GM12878 (cell line): ENCODE data around the gene AKR1C3. TPM values are rescaled to one million over a fixed set of nuclear protein-coding genes. Genes with fewer than 3 reads are reported as not detected.

Experiments
- ATAC-seq: fragments of 200-7000 bp; cut with Tn5 transposase; 3 replicates; pipeline ENCODE4 v1.9.1; 2020; ENCODE audit warnings: mild to moderate bottlenecking, moderate library complexity
- BruUV-seq: library from RNA; stranded (reverse); fragments of 400-500 nt; replicated peaks from 2 replicates; lab custom pipeline; 2021; lab: Mats Ljungman, UMichigan
- CTCF ChIA-PET: fragments of 300-600 bp; sonication (Branson Sonifier 250); formaldehyde crosslinking; extraction: SDS; loops from one replicate; lab custom pipeline; 2021; ENCODE audit warnings: inconsistent platforms; lab: Yijun Ruan, JAX
- POLR2A ChIA-PET: fragments of 350-600 bp; formaldehyde crosslinking; extraction: SDS; loops from one replicate; lab custom pipeline; 2021; ENCODE audit warnings: inconsistent platforms; lab: Charles Lee
- RAD21 ChIA-PET: fragments of 300-600 bp; sonication (Branson Sonifier 250); formaldehyde crosslinking; loops from one replicate; lab custom pipeline; 2023; ENCODE audit warnings: antibody characterized with exemption; ENCODE audit not compliant: unreplicated experiment; lab: Charles Lee
- SMC1A ChIA-PET: fragments of 300-600 bp; sonication (Branson Sonifier 250); formaldehyde crosslinking; loops from one replicate; lab custom pipeline; 2023; ENCODE audit not compliant: unreplicated experiment, uncharacterized antibody; lab: Charles Lee
- DNase-seq: peaks from one replicate; pipeline ENCODE4 v3.0.0-alpha.2; 2011; ENCODE audit warnings: low read depth, low spot score
- FAIRE-seq: peaks from 3 replicates; lab custom pipeline; 2011; peaks lifted over from hg19 to GRCh38; lab: Jason Lieb, UNC
- H2AFZ ChIP-seq: 2 replicates; pipeline ENCODE4 v1.6.0; 2011; ENCODE audit warnings: low read depth, low read length, control low read depth; ENCODE audit not compliant: control insufficient read depth
- H3K27ac ChIP-seq: 2 replicates; pipeline ENCODE4 v1.5.1; 2011; ENCODE audit warnings: control low read depth; ENCODE audit not compliant: control insufficient read depth, insufficient read depth
- H3K27me3 ChIP-seq, 2 experiments: replicated peaks in 1 of 2; 2 replicates each; pipeline versions ENCODE4 v1.6.0 to v1.6.1; 2011; ENCODE audit warnings: low read length in 1 of 2; ENCODE audit not compliant: control insufficient read depth in 2 of 2, insufficient read depth in 2 of 2
- H3K36me3 ChIP-seq, 2 experiments: 2 replicates each; pipeline ENCODE4 v1.5.1; 2011; ENCODE audit warnings: low read length in 1 of 2; ENCODE audit not compliant: control insufficient read depth in 2 of 2, insufficient read depth in 2 of 2
- H3K4me1 ChIP-seq: 2 replicates; pipeline ENCODE4 v1.6.1; 2011; ENCODE audit warnings: mild to moderate bottlenecking, low read length, moderate library complexity, mixed read lengths; ENCODE audit not compliant: control insufficient read depth, insufficient read depth
- H3K4me2 ChIP-seq: 2 replicates; pipeline ENCODE4 v1.6.0; 2011; ENCODE audit warnings: control low read depth; ENCODE audit not compliant: control insufficient read depth, insufficient read depth
- H3K4me3 ChIP-seq: fragments of 200-600 bp; sonication (generic); 2 replicates; pipeline ENCODE4 v1.5.1; 2016
- H3K79me2 ChIP-seq: 2 replicates; pipeline ENCODE4 v1.6.0; 2011; ENCODE audit warnings: low read length; ENCODE audit not compliant: control insufficient read depth, insufficient read depth
- H3K9ac ChIP-seq: 2 replicates; pipeline ENCODE4 v1.8.0; 2011; ENCODE audit warnings: low read length, control low read depth, mixed read lengths; ENCODE audit not compliant: control insufficient read depth, insufficient read depth
- H3K9me3 ChIP-seq: replicated peaks from 3 replicates; pipeline ENCODE4 v1.5.1; 2011; ENCODE audit warnings: mild to moderate bottlenecking, low read length; ENCODE audit not compliant: control insufficient read depth, insufficient read depth
- H4K20me1 ChIP-seq: 2 replicates; pipeline ENCODE4 v1.6.0; 2011; ENCODE audit not compliant: control insufficient read depth, insufficient read depth
- BACH1 ChIP-seq: fragments of 450-650 bp; IDR thresholded peaks from 2 replicates; pipeline ENCODE4 v1.6.1; 2017; ENCODE audit warnings: mild to moderate bottlenecking, borderline replicate concordance
- GABPA ChIP-seq: IDR thresholded peaks from 2 replicates; pipeline ENCODE4 v1.6.1; 2014; ENCODE audit warnings: antibody characterized with exemption, low read depth, mild to moderate bottlenecking, inconsistent platforms
- HDAC6 ChIP-seq: fragments of 200-600 bp; sonication (generic); IDR thresholded peaks from one replicate; pipeline ENCODE4 v1.8.0; 2017; ENCODE audit warnings: antibody characterized with exemption; ENCODE audit not compliant: unreplicated experiment
- MTA2 ChIP-seq: fragments of 450-650 bp; IDR thresholded peaks from 2 replicates; pipeline ENCODE4 v1.6.1; 2016; ENCODE audit warnings: low read depth, mild to moderate bottlenecking, moderate library complexity
- NR2C2 ChIP-seq: IDR thresholded peaks from 2 replicates; pipeline ENCODE4 v1.6.1; 2011; ENCODE audit warnings: borderline replicate concordance, low read depth; ENCODE audit not compliant: control insufficient read depth, insufficient read length
- POLR2A ChIP-seq: IDR thresholded peaks from 2 replicates; pipeline ENCODE4 v1.6.1; 2011; ENCODE audit warnings: low read depth, mild to moderate bottlenecking, low read length
- POU2F2 ChIP-seq: IDR thresholded peaks from 3 replicates; pipeline ENCODE4 v1.6.1; 2011; ENCODE audit warnings: low read depth, mild to moderate bottlenecking, low read length, borderline replicate concordance
- RAD51 ChIP-seq: fragments of 450-650 bp; IDR thresholded peaks from 2 replicates; pipeline ENCODE4 v1.6.1; 2016; ENCODE audit warnings: moderate library complexity, mild to moderate bottlenecking, inconsistent platforms
- SREBF2 ChIP-seq: IDR thresholded peaks from 2 replicates; pipeline ENCODE4 v1.6.1; 2012; ENCODE audit warnings: mild to moderate bottlenecking, low read length
- TCF7 ChIP-seq: IDR thresholded peaks from 2 replicates; pipeline ENCODE4 v1.6.1; 2014; ENCODE audit warnings: antibody characterized with exemption, borderline replicate concordance
- WGBS: methylation state at CpG from one replicate; pipeline ENCODE4 v1.1.6; 2016; ENCODE audit warnings: low lambda C conversion rate; ENCODE audit not compliant: insufficient replicate concordance, insufficient coverage; ENCODE audit errors: missing lambda C conversion rate; 5-methylcytosine and 5-hydroxymethylcytosine counted together
- in situ Hi-C: fragments of 300-500 bp; cut with MboI; formaldehyde crosslinking; loops from 9 replicates; pipeline ENCODE4 v1.14.3; 2018; ENCODE audit warnings: mixed read lengths
- intact Hi-C: fragments of 100-400 bp; cut with micrococcal nuclease; formaldehyde crosslinking; loops from one replicate; pipeline ENCODE4 v1.14.2; 2022; ENCODE audit not compliant: unreplicated experiment
- polyA plus RNA-seq, 11 experiments: library from polyadenylated mRNA; depleted of rRNA in 4 of 11; unstranded in 6 of 11; stranded (reverse) in 5 of 11; fragments of >200 nt; fragmentation: Nextera tagmentation in 4 of 11; fragmentation: Illumina TruSeq in 1 of 11; extraction: Ambion mirVana in 4 of 11; extraction: Trizol in 1 of 11; gene quantifications; 1 replicate in 1 of 11; 2 replicates in 10 of 11; pipeline versions ENCODE4 v1.2.1 to v1.2.3, GENCODE V29; 2011 to 2016; ENCODE audit warnings: inconsistent platforms in 2 of 11, missing spikeins in 2 of 11, low read depth in 1 of 11
- small RNA-seq: library from RNA; depleted of rRNA; stranded (forward); fragments of <200 nt; gene quantifications from one replicate; pipeline ENCODE3, GENCODE V24; 2014
- total RNA-seq, 4 experiments: library from RNA; depleted of rRNA in 3 of 4; stranded (reverse); fragments of >200 nt in 3 of 4; fragmentation: Illumina TruSeq in 1 of 4; extraction: Trizol in 1 of 4; gene quantifications; 2 replicates each; pipeline versions ENCODE4 v1.2.1 to v1.2.3, GENCODE V29; 2013 to 2021

Gene AKR1C3
- total and polyA plus RNA-seq, 10 of the 15 experiments (the other 5 are each of a cell fraction or from before 2014, with no cell fraction given) = 0.26 to 0.35 TPM; not detected in 8

DNA sequence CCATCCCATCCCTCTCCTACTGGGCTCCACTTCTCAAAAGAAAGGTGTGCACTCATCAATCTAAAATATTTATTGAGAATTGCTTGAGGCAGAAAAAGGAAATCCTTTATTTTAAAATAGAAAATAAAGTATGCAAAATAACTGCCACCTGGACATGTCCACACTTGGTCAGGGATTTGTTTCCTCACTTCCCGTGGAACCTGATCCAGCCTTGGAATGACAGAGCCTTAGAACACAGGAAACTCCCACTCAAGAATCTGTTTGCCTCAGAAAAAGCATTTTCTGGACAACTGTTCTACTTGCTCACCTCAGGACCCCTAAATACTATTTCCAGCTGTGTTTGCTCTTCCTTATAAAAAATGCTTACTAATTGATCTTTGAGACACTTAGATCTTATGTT, 61.7 kb downstream of the AKR1C3 start:
- Histone ChIP-seq H4K20me1 (no peaks in the 10 kb centered on the region), H3K27ac (no peak overlapping the region), H3K9me3 (no peaks in the 10 kb centered on the region), H3K4me3 (no peak overlapping the region), H3K79me2 (no peaks in the 10 kb centered on the region), H3K4me1 (no peaks in the 10 kb centered on the region), H3K4me2 (no peak overlapping the region), H3K27me3 (no peaks in the 10 kb centered on the region), H3K9ac (no peak overlapping the region), H3K36me3 (no peaks in the 10 kb centered on the region), H2AFZ (no peak overlapping the region)
- in situ Hi-C loops (no loop called here), intact Hi-C loops (no loop called here)
- ChIA-PET SMC1A (no interaction called here), RAD21 (no interaction called here), POLR2A (no interaction called here), CTCF (no interaction called here)
- no TSS peak for BruUV-seq
- ATAC-seq = no peak
- 10% methylated on average over 1 of the region's 1 CpG for WGBS
- TF ChIP-seq NR2C2 (no peak), RAD51 (no peak), MTA2 (no peak), TCF7 (no peak), POU2F2 (no peak), GABPA (no peak), HDAC6 (no peak), POLR2A (no peak), BACH1 (no peak), SREBF2 (no peak)
- FAIRE-seq = no peak
- DNase-seq = no peak

Small RNA genes lying within 50 kb of the gene (small RNA-seq; reads per million reads assigned to genes)
- gene RF00096 = not detected

Other genes with a start within 250 kb of the AKR1C3 start
- 0.06 TPM in 1 of 2 replicates, not detected in the other for gene AKR1C1, start 131.0 kb upstream of the AKR1C3 start, total RNA-seq (2014; rRNA removed)
- gene AKR1C1, start 131.0 kb upstream of the AKR1C3 start, total RNA-seq (2014; rRNA removed; fragmentation: Illumina TruSeq; extraction: Trizol) = not detected in 2 replicates
- gene AKR1C1, start 131.0 kb upstream of the AKR1C3 start, total RNA-seq (2021) = 0.40 and 0.64 TPM in 2 replicates
- 1.1 and 1.2 TPM in 2 replicates for gene AKR1C1, start 131.0 kb upstream of the AKR1C3 start, polyA plus RNA-seq (2011; rRNA removed)
- gene AKR1C1, start 131.0 kb upstream of the AKR1C3 start, polyA plus RNA-seq (2014; fragmentation: Illumina TruSeq; extraction: Trizol) = not detected in 2 replicates
- gene AKR1C1, start 131.0 kb upstream of the AKR1C3 start, polyA plus RNA-seq (2014; fragmentation: Nextera tagmentation; extraction: Ambion mirVana) = under 1 TPM in 1 of 2 experiments, not detected in 1; 0.05 TPM
- gene AKR1C1, start 131.0 kb upstream of the AKR1C3 start, polyA plus RNA-seq (2014; rRNA removed) = 0.11 TPM in 1 of 2 replicates, not detected in the other
- gene AKR1C1, start 131.0 kb upstream of the AKR1C3 start, polyA plus RNA-seq (2016; fragmentation: Nextera tagmentation; extraction: Ambion mirVana) = not detected
- not detected in 2 replicates for gene AKR1C2, start 90.6 kb upstream of the AKR1C3 start, total RNA-seq (2014; rRNA removed)
- gene AKR1C2, start 90.6 kb upstream of the AKR1C3 start, total RNA-seq (2014; rRNA removed; fragmentation: Illumina TruSeq; extraction: Trizol) = not detected in 2 replicates
- 0.44 TPM in 1 of 2 replicates, not detected in the other for gene AKR1C2, start 90.6 kb upstream of the AKR1C3 start, total RNA-seq (2021)
- gene AKR1C2, start 90.6 kb upstream of the AKR1C3 start, polyA plus RNA-seq (2011; rRNA removed) = 0.31 and 0.46 TPM in 2 replicates
- not detected in 2 replicates for gene AKR1C2, start 90.6 kb upstream of the AKR1C3 start, polyA plus RNA-seq (2014; fragmentation: Illumina TruSeq; extraction: Trizol)
- gene AKR1C2, start 90.6 kb upstream of the AKR1C3 start, polyA plus RNA-seq (2014; fragmentation: Nextera tagmentation; extraction: Ambion mirVana) = not detected
- 0.08 and 0.36 TPM in 2 replicates for gene AKR1C2, start 90.6 kb upstream of the AKR1C3 start, polyA plus RNA-seq (2014; rRNA removed)
- gene AKR1C2, start 90.6 kb upstream of the AKR1C3 start, polyA plus RNA-seq (2016; fragmentation: Nextera tagmentation; extraction: Ambion mirVana) = not detected
- gene AKR1C8, start 90.7 kb downstream of the AKR1C3 start, total RNA-seq (2014; rRNA removed) = not detected in 2 replicates
- gene AKR1C8, start 90.7 kb downstream of the AKR1C3 start, total RNA-seq (2014; rRNA removed; fragmentation: Illumina TruSeq; extraction: Trizol) = not detected in 2 replicates
- gene AKR1C8, start 90.7 kb downstream of the AKR1C3 start, total RNA-seq (2021) = not detected in 2 replicates
- gene AKR1C8, start 90.7 kb downstream of the AKR1C3 start, polyA plus RNA-seq (2011; rRNA removed) = 0.18 TPM in 1 of 2 replicates, not detected in the other
- gene AKR1C8, start 90.7 kb downstream of the AKR1C3 start, polyA plus RNA-seq (2014; fragmentation: Illumina TruSeq; extraction: Trizol) = not detected in 2 replicates
- not detected for gene AKR1C8, start 90.7 kb downstream of the AKR1C3 start, polyA plus RNA-seq (2014; fragmentation: Nextera tagmentation; extraction: Ambion mirVana)
- gene AKR1C8, start 90.7 kb downstream of the AKR1C3 start, polyA plus RNA-seq (2014; rRNA removed) = not detected in 2 replicates
- gene AKR1C8, start 90.7 kb downstream of the AKR1C3 start, polyA plus RNA-seq (2016; fragmentation: Nextera tagmentation; extraction: Ambion mirVana) = not detected
- gene AKR1C4, start 102.4 kb downstream of the AKR1C3 start, total RNA-seq (2014; rRNA removed) = not detected in 2 replicates
- not detected in 2 replicates for gene AKR1C4, start 102.4 kb downstream of the AKR1C3 start, total RNA-seq (2014; rRNA removed; fragmentation: Illumina TruSeq; extraction: Trizol)
- gene AKR1C4, start 102.4 kb downstream of the AKR1C3 start, total RNA-seq (2021) = not detected in 2 replicates
- not detected in 2 replicates for gene AKR1C4, start 102.4 kb downstream of the AKR1C3 start, polyA plus RNA-seq (2011; rRNA removed)
- gene AKR1C4, start 102.4 kb downstream of the AKR1C3 start, polyA plus RNA-seq (2014; fragmentation: Illumina TruSeq; extraction: Trizol) = not detected in 2 replicates
- not detected for gene AKR1C4, start 102.4 kb downstream of the AKR1C3 start, polyA plus RNA-seq (2014; fragmentation: Nextera tagmentation; extraction: Ambion mirVana)
- gene AKR1C4, start 102.4 kb downstream of the AKR1C3 start, polyA plus RNA-seq (2014; rRNA removed) = not detected in 2 replicates
- under 1 TPM in 1 of 2 experiments, not detected in 1; 0.20 TPM for gene AKR1C4, start 102.4 kb downstream of the AKR1C3 start, polyA plus RNA-seq (2016; fragmentation: Nextera tagmentation; extraction: Ambion mirVana)